IMR-90 (cell line): ENCODE measurements around the gene SLC6A11.

Experiments used
- BHLHE40 ChIP-seq: fragments of 150-350 bp; IDR thresholded peaks from 2 replicates; pipeline ENCODE4 v1.6.1; 2016; ENCODE audit warnings: mild to moderate bottlenecking, low read depth, low read length
- CHD1 ChIP-seq: IDR thresholded peaks from 2 replicates; pipeline ENCODE4 v1.6.1; 2012; ENCODE audit warnings: low read depth, low read length, improper control_type of control experiment
- MAFK ChIP-seq: IDR thresholded peaks from 2 replicates; pipeline ENCODE4 v1.6.1; 2012; ENCODE audit warnings: low read depth, low read length, improper control_type of control experiment
- MXI1 ChIP-seq: IDR thresholded peaks from 2 replicates; pipeline ENCODE4 v1.6.1; 2012; ENCODE audit warnings: low read depth, mild to moderate bottlenecking, low read length, moderate library complexity, borderline replicate concordance
- NFE2L2 ChIP-seq: fragments of 150-350 bp; IDR thresholded peaks from 2 replicates; pipeline ENCODE4 v1.6.1; 2016; ENCODE audit warnings: low read depth, mild to moderate bottlenecking, low read length
- POLR2A ChIP-seq: IDR thresholded peaks from 2 replicates; pipeline ENCODE4 v1.6.1; 2012; ENCODE audit warnings: mild to moderate bottlenecking, low read depth, low read length
- RAD21 ChIP-seq: IDR thresholded peaks from 2 replicates; pipeline ENCODE4 v1.6.1; 2012; ENCODE audit warnings: low read length, improper control_type of control experiment
- RFX5 ChIP-seq: IDR thresholded peaks from 2 replicates; pipeline ENCODE4 v1.8.0; 2012; ENCODE audit warnings: low read depth, mild to moderate bottlenecking, low read length, moderate library complexity
- SMC3 ChIP-seq: fragments of 150-350 bp; IDR thresholded peaks from 2 replicates; pipeline ENCODE4 v1.6.1; 2016; ENCODE audit warnings: low read depth, mild to moderate bottlenecking, antibody characterized with exemption, low read length, moderate library complexity
- TF ChIP-seq, protein P1 (sequence below): conservative IDR thresholded peaks from 2 replicates; pipeline ENCODE4 v1.5.1; 2012; ENCODE audit warnings: mild to moderate bottlenecking, low read depth, low read length, improper control_type of control experiment
- TF ChIP-seq, protein P2 (sequence below): fragments of 150-350 bp; IDR thresholded peaks from 2 replicates; pipeline ENCODE4 v1.6.1; 2016; ENCODE audit warnings: low read depth, mild to moderate bottlenecking, low read length, moderate library complexity, borderline replicate concordance

DNA sequence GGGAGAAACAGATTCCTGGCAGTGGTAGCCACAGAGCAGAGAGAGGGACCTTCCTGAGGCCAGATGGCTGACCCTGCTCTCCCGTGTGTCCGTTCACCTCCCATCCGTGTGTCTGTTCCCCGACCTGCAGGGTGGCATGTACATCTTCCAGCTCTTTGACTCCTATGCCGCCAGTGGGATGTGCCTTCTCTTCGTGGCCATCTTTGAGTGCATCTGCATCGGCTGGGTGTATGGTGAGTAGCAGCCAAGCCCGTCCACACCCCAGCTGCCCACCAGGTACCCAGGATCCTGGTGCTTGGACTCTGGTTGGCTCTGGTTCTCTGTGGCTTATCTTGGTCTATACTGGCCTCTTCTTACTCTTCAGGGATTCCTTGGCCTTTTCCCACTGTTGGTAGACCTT lies 117.0 kb downstream of the SLC6A11 start:
- TF ChIP-seq MAFK (no peak), CHD1 (no peak), POLR2A (no peak), RFX5 (no peak), MXI1 (no peak), SMC3 (no peak), RAD21 (no peak), NFE2L2 (no peak), BHLHE40 (no peak)
- TF ChIP-seq, protein P1, sequence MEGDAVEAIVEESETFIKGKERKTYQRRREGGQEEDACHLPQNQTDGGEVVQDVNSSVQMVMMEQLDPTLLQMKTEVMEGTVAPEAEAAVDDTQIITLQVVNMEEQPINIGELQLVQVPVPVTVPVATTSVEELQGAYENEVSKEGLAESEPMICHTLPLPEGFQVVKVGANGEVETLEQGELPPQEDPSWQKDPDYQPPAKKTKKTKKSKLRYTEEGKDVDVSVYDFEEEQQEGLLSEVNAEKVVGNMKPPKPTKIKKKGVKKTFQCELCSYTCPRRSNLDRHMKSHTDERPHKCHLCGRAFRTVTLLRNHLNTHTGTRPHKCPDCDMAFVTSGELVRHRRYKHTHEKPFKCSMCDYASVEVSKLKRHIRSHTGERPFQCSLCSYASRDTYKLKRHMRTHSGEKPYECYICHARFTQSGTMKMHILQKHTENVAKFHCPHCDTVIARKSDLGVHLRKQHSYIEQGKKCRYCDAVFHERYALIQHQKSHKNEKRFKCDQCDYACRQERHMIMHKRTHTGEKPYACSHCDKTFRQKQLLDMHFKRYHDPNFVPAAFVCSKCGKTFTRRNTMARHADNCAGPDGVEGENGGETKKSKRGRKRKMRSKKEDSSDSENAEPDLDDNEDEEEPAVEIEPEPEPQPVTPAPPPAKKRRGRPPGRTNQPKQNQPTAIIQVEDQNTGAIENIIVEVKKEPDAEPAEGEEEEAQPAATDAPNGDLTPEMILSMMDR, result no peak
- TF ChIP-seq, protein P2, sequence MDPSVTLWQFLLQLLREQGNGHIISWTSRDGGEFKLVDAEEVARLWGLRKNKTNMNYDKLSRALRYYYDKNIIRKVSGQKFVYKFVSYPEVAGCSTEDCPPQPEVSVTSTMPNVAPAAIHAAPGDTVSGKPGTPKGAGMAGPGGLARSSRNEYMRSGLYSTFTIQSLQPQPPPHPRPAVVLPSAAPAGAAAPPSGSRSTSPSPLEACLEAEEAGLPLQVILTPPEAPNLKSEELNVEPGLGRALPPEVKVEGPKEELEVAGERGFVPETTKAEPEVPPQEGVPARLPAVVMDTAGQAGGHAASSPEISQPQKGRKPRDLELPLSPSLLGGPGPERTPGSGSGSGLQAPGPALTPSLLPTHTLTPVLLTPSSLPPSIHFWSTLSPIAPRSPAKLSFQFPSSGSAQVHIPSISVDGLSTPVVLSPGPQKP, result no peak
